WTC11 (cell line): ENCODE results near the gene TBC1D19.

ENCODE experiments used
- ATF3 ChIP-seq: sonication (generic); formaldehyde crosslinking; conservative IDR thresholded peaks from 2 replicates; pipeline ENCODE4 v1.8.1; 2022; ENCODE audit warnings: mild to moderate bottlenecking, missing genetic modification reagents
- E2F1 ChIP-seq: sonication (generic); formaldehyde crosslinking; IDR thresholded peaks from 2 replicates; pipeline ENCODE4 v1.8.0; 2022; ENCODE audit warnings: mild to moderate bottlenecking, missing genetic modification reagents
- FOXJ3 ChIP-seq: sonication (generic); formaldehyde crosslinking; IDR thresholded peaks from 2 replicates; pipeline ENCODE4 v1.9.0; 2021; ENCODE audit warnings: missing genetic modification reagents, mild to moderate bottlenecking, borderline replicate concordance
- FOXK1 ChIP-seq: sonication (generic); formaldehyde crosslinking; IDR thresholded peaks from 2 replicates; pipeline ENCODE4 v1.8.0; 2022; ENCODE audit warnings: mild to moderate bottlenecking, moderate library complexity, missing genetic modification reagents
- NR2C2 ChIP-seq: sonication (generic); formaldehyde crosslinking; IDR thresholded peaks from 2 replicates; pipeline ENCODE4 v1.8.0; 2022; ENCODE audit warnings: mild to moderate bottlenecking, missing genetic modification reagents
- RELA ChIP-seq: sonication (generic); formaldehyde crosslinking; IDR thresholded peaks from 2 replicates; pipeline ENCODE4 v1.8.1; 2022; ENCODE audit warnings: missing genetic modification reagents, mild to moderate bottlenecking, borderline replicate concordance
- USF2 ChIP-seq: sonication (generic); formaldehyde crosslinking; IDR thresholded peaks from 2 replicates; pipeline ENCODE4 v1.8.1; 2023; ENCODE audit warnings: mild to moderate bottlenecking, missing genetic modification reagents, moderate library complexity
- ZNF121 ChIP-seq: sonication (generic); formaldehyde crosslinking; IDR thresholded peaks from 2 replicates; pipeline ENCODE4 v1.8.0; 2023; ENCODE audit warnings: missing genetic modification reagents
- ZNF232 ChIP-seq: sonication (generic); formaldehyde crosslinking; IDR thresholded peaks from 2 replicates; pipeline ENCODE4 v1.8.0; 2022; ENCODE audit warnings: mild to moderate bottlenecking, missing genetic modification reagents
- ZNF263 ChIP-seq: sonication (generic); formaldehyde crosslinking; IDR thresholded peaks from 2 replicates; pipeline ENCODE4 v1.8.1; 2022; ENCODE audit warnings: low read depth, mild to moderate bottlenecking, moderate library complexity, missing genetic modification reagents
- TF ChIP-seq, protein P1 (sequence below): fragments of 200-600 bp; IDR thresholded peaks from 2 replicates; pipeline ENCODE4 v1.8.0; 2022; ENCODE audit warnings: antibody characterized with exemption

- TF ChIP-seq, protein P1, sequence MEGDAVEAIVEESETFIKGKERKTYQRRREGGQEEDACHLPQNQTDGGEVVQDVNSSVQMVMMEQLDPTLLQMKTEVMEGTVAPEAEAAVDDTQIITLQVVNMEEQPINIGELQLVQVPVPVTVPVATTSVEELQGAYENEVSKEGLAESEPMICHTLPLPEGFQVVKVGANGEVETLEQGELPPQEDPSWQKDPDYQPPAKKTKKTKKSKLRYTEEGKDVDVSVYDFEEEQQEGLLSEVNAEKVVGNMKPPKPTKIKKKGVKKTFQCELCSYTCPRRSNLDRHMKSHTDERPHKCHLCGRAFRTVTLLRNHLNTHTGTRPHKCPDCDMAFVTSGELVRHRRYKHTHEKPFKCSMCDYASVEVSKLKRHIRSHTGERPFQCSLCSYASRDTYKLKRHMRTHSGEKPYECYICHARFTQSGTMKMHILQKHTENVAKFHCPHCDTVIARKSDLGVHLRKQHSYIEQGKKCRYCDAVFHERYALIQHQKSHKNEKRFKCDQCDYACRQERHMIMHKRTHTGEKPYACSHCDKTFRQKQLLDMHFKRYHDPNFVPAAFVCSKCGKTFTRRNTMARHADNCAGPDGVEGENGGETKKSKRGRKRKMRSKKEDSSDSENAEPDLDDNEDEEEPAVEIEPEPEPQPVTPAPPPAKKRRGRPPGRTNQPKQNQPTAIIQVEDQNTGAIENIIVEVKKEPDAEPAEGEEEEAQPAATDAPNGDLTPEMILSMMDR, result no peak
- no peak for TF ChIP-seq NR2C2 (CRISPR knock-in tag)
- no peak for TF ChIP-seq FOXK1 (CRISPR knock-in tag)
- TF ChIP-seq E2F1 (CRISPR knock-in tag), result no peak
- no peak for TF ChIP-seq RELA (CRISPR knock-in tag)
- no peak for TF ChIP-seq ZNF232 (CRISPR knock-in tag)
- no peak for TF ChIP-seq ZNF121 (CRISPR knock-in tag)
- TF ChIP-seq USF2 (CRISPR knock-in tag), result no peak
- TF ChIP-seq ATF3 (CRISPR knock-in tag), result no peak
- TF ChIP-seq FOXJ3 (CRISPR knock-in tag), result no peak
- TF ChIP-seq ZNF263 (CRISPR knock-in tag), result no peak
Measured at GRCh38 chr4:26568446-26568994, 15.4 kb upstream of the TBC1D19 start.
